Cardiac septum (tissue), 1 donor: ENCODE results near the gene HBB. TPM values are rescaled to one million over a fixed set of nuclear protein-coding genes. Genes with fewer than 3 reads are reported as not detected.

Experiments used
- DNase-seq: peaks from one replicate; pipeline ENCODE4 v3.0.0-alpha.2; 2020; ENCODE audit warnings: low spot score
- intact Hi-C: fragments of 100-400 bp; cut with DNase I; formaldehyde crosslinking; loops from one replicate; pipeline ENCODE4 v1.14.0; 2022
- total RNA-seq: library from RNA; stranded (reverse); fragmentation: NEBNext Ultra II Directional; extraction: Animal tissue kit (Norgen Biotek cat#: 25700); gene quantifications from one replicate; pipeline ENCODE4 v1.2.1, GENCODE V29; 2021
- donor health status: DM: no; HTN: no; CAD: no.

Gene HBB
- total RNA-seq, 1 donor from 2014 or later: 1,223 TPM

DNA sequence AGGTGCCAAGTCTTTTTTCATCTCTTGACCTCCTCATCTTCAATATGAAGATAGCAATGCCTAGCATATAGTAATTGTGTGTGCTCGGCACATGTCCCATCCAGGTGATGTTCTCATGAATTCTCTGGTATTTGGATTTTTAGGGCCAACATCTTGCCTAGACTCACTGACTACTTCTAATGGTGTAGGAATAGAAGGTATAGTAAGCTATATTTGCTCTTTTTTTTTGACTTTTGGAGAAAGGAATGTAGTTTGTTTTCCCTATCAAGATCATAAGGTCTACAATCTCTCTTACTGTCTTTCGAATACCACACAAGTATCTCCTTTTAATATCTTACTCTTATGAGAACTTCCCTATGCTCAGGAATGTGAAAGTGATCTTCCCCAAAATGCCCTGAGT lies 4.2 kb upstream of the HBB start:
- intact Hi-C loops: no loop called here

DNA sequence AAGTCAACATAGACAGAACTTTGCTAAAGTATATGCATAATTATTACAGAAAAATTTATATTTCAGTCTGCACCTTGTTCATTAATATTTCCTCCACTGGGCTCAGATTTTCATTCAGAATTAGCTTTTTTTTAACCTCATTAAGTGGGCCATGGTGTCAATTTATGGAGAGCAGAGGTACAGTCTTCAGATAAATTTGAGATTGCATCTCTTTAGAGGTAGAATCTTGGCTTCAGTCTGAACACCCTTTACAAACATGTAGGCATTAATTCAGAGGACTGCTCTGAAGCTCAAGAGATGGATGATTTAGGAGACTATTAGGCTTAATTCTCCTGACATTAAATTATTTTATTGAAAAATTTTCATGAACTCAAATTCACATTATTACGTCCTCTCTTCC lies 3.4 kb upstream of the HBB start:
- DNase-seq: no peak

More for the DNA sequence above, 4.2 kb upstream of the HBB start:
- no peak for DNase-seq

GRCh38 chr11:5229796-5230195 lies 2.9 kb upstream of the HBB start:
- intact Hi-C loops: no loop called here
- DNase-seq: no peak

More for the DNA sequence above, 3.4 kb upstream of the HBB start:
- intact Hi-C loops: no loop called here

- DNase-seq: no peak
- intact Hi-C loops: no loop called here
Observed at GRCh38 chr11:5229356-5229755, 2.5 kb upstream of the HBB start.

GRCh38 chr11:5228124-5228523 lies 1.3 kb upstream of the HBB start:
- intact Hi-C loops: no loop called here
- DNase-seq: no peak

DNA sequence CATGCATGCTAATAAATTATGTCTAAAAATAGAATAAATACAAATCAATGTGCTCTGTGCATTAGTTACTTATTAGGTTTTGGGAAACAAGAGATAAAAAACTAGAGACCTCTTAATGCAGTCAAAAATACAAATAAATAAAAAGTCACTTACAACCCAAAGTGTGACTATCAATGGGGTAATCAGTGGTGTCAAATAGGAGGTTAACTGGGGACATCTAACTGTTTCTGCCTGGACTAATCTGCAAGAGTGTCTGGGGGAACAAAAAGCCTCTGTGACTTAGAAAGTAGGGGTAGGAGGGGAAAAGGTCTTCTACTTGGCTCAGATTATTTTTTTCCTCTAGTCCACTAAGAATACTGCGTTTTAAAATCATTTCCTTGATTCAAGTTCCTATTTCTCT lies 810 bp upstream of the HBB start:
- no peak for DNase-seq
- intact Hi-C loops: no loop called here

DNA sequence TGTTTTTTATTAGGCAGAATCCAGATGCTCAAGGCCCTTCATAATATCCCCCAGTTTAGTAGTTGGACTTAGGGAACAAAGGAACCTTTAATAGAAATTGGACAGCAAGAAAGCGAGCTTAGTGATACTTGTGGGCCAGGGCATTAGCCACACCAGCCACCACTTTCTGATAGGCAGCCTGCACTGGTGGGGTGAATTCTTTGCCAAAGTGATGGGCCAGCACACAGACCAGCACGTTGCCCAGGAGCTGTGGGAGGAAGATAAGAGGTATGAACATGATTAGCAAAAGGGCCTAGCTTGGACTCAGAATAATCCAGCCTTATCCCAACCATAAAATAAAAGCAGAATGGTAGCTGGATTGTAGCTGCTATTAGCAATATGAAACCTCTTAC lies 1.4 kb downstream of the HBB start:
- intact Hi-C loops: no loop called here
- DNase-seq: no peak

DNA sequence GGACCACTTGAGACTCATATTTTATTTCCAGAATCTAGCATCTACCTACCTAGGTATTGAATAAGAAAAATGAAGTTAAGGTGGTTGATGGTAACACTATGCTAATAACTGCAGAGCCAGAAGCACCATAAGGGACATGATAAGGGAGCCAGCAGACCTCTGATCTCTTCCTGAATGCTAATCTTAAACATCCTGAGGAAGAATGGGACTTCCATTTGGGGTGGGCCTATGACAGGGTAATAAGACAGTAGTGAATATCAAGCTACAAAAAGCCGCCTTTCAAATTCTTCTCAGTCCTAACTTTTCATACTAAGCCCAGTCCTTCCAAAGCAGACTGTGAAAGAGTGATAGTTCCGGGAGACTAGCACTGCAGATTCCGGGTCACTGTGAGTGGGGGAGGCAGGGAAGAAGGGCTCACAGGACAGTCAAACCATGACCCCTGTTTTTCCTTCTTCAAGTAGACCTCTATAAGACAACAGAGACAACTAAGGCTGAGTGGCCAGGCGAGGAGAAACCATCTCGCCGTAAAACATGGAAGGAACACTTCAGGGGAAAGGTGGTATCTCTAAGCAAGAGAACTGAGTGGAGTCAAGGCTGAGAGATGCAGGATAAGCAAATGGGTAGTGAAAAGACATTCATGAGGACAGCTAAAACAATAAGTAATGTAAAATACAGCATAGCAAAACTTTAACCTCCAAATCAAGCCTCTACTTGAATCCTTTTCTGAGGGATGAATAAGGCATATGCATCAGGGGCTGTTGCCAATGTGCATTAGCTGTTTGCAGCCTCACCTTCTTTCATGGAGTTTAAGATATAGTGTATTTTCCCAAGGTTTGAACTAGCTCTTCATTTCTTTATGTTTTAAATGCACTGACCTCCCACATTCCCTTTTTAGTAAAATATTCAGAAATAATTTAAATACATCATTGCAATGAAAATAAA lies 2.1 kb downstream of the HBB start:
- no peak for DNase-seq
- intact Hi-C loops: no loop called here

GRCh38 chr11:5223686-5224085 lies 3.2 kb downstream of the HBB start:
- no peak for DNase-seq
- intact Hi-C loops: no loop called here

DNA sequence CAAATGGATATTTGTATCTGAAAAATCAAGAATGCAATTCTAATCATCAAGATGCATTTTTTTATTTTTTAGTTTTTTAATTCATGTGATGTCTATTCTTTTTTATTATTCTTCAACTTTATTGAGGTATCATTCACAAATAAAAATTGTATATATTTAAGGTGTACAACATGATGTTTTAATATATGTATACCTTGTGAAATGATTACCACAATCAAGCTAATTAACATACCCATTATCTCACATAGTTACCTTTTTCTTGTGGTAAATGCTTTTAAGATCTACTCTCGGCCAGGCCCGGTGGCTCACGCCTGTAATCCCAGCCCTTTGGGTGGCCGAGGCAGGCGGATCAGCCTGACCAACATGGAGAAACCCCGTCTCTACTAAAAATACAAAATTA lies 3.7 kb downstream of the HBB start:
- intact Hi-C loops: no loop called here
- DNase-seq: no peak

DNA sequence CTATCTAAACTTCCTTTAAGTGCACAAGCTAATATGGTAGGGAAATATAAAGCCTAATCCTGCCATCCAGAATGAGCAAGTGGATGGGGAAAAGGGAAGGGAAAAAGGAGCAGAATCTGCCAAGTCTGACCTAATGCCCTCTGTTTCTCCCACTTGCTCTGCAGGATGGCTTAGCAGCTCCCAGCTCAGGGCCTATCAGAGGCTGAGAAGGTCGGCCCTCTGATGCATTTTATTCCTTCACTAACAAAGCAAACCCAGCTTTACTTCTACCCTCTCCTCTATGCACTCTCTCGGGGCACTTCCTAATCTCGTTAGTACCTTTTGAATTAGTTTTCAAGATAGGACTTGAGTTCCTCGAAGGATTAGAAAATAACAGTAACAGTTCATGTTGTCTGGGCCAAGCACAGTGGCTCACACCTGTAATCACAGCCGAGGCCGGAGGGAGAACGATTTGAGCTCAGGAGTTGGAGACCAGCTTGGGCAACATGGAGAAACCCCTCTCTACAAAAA lies 16.4 kb downstream of the HBB start:
- DNase-seq: no peak
- intact Hi-C loops: no loop called here

DNA sequence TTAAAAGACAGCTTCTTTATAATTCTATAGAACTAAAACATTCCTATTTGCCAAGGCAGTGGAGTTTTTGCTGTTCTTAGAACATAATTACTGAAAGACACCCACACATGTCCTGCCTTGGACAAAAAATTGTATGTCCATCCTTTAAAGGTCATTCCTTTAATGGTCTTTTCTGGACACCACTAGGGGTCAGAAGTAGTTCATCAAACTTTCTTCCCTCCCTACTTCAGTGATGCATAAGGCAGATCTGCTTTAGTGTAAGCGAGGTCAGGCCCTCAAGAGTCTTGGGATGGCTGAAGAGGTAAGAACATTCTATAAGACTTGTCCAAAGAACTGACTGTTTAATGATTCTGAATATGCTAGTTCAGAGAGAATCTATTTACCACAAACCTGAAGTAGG lies 22.1 kb downstream of the HBB start:
- intact Hi-C loops: loop anchor here (2.0 kb wide), 1 partner anchor 176 kb away; no protein-coding TSS in a partner anchor
- DNase-seq: no peak

- no peak for DNase-seq
- intact Hi-C loops: no loop called here
Observed at GRCh38 chr11:5203366-5203765, 23.5 kb downstream of the HBB start.

- no peak for DNase-seq
- intact Hi-C loops: no loop called here
Observed at GRCh38 chr11:5200582-5200981, 26.3 kb downstream of the HBB start, which contains the start of gene OR51V1. Gene OR51V1, minus strand, starts transcription at chr11:5200682. Its CDS starts 0 bp downstream, at chr11:5200682.

DNA sequence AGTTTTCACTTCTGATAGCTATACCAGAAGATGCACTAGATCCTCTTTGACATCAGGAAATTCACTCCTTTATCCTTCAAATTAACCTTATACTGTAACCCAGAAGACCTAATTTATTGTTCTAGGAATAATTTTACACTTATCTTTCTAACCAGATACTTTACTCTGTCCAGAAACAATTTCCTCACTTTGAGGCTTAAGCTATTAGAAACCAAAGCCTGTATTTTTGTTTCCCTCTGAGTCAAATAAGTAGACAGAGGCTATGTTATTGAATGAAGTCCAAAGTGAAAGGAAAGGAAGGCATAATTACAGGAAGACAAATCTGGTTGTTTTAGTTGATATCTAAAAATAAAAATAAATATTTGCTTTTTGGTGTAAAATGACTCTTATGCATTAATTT lies 28.6 kb downstream of the HBB start:
- DNase-seq: no peak
- intact Hi-C loops: no loop called here

GRCh38 chr11:5197536-5197935 lies 29.3 kb downstream of the HBB start:
- intact Hi-C loops: no loop called here
- no peak for DNase-seq

- no peak for DNase-seq
- intact Hi-C loops: no loop called here
Observed at GRCh38 chr11:5196731-5197130, 30.1 kb downstream of the HBB start.

GRCh38 chr11:5196067-5196466 lies 30.8 kb downstream of the HBB start:
- no peak for DNase-seq
- intact Hi-C loops: no loop called here

GRCh38 chr11:5192738-5193137 lies 34.1 kb downstream of the HBB start:
- no peak for DNase-seq
- intact Hi-C loops: no loop called here

DNA sequence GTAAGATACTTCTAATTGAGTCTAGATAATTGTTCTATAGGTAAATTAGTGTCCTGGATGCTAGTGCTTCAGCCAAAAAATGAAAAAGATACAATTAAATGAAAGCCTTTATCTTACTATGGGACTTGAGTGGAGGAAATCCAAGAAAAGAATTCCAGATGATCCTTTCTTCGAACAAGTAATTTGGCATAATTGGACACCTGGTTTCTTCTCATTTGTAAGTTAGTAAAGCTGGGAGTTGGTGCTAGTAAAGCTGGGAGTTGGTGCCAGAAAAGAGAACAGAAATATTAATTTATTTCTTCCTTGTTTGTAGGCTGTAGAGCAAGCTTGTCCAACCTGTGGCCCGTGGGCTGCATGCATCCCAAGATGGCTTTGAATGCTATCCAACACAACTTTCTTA lies 38.7 kb downstream of the HBB start:
- DNase-seq: no peak
- intact Hi-C loops: no loop called here
